Measurements from ENCODE around the gene ARL8A. TPM values are rescaled to one million over a fixed set of nuclear protein-coding genes. Genes with fewer than 3 reads are reported as not detected.

ARL8A gene
- total and polyA plus RNA-seq, 2 of the 4 experiments (the other 2 are of a cell fraction) = 18.1 to 30.7 TPM

GRCh38 chr1:202181586-202181985, 37.0 kb upstream of the ARL8A start:
- in situ Hi-C loops (cut with MboI; ENCODE audit: low sequenced_read_pairs) (no loop called here), intact Hi-C loops (cut with micrococcal nuclease) (no loop called here)
- no peaks in the 10 kb centered on the region for H3K4me1 ChIP-seq (ENCODE audit: control insufficient read depth, insufficient read depth, low read length)

More at GRCh38 chr1:202181586-202181985, 37.0 kb upstream of the ARL8A start:
- DNase-seq (no peak), ATAC-seq (ENCODE audit: low read depth) (no peak)
- Histone ChIP-seq H3K14ac (replicated peaks; ENCODE audit: low read depth, low read length) (no peak overlapping the region), H4K91ac (ENCODE audit: insufficient read depth, low read depth, low read length) (no peak overlapping the region), H3K4me2 (ENCODE audit: low read depth, low read length) (no peak overlapping the region), H3K56ac (ENCODE audit: extremely low read depth, insufficient read depth, low read length) (no peak overlapping the region), H3K36me3 (ENCODE audit: control insufficient read depth, insufficient read depth, low read length) (no peaks in the 10 kb centered on the region), H2BK120ac (ENCODE audit: low read depth, low read length) (no peak overlapping the region), H3K18ac (ENCODE audit: low read depth, low read length) (no peak overlapping the region), H2AK5ac (ENCODE audit: low read depth, low read length) (no peak overlapping the region), H3K9me1 (ENCODE audit: insufficient read depth, low read length) (no peaks in the 10 kb centered on the region), H3K79me1 (ENCODE audit: low read depth in 1 of 2, low read length in 2 of 2) (no peaks in the 10 kb centered on the region), H3K9me3 (ENCODE audit: control insufficient read depth, insufficient read depth, low read length) (no peaks in the 10 kb centered on the region), H2AFZ (replicated peaks; ENCODE audit: low read length, poor library complexity) (no peak overlapping the region), H3K4ac (ENCODE audit: low read depth, low read length) (no peak overlapping the region), H2BK5ac (ENCODE audit: low read depth, low read length, poor library complexity, severe bottlenecking) (no peak overlapping the region), H3K4me3 (ENCODE audit: insufficient read depth, low read depth, low read length) (no peak overlapping the region), H3K9ac (ENCODE audit: low read depth, low read length) (no peak overlapping the region), H4K5ac (ENCODE audit: low read depth, low read length) (no peak overlapping the region), H3K27ac (ENCODE audit: insufficient read depth, low read length) (no peak overlapping the region), H2BK15ac (ENCODE audit: low read depth, low read length) (no peak overlapping the region), H2BK20ac (ENCODE audit: low read depth, low read length) (no peak overlapping the region), H4K20me1 (ENCODE audit: insufficient read depth, low read length) (peaks cover 4% of the 10 kb centered on the region; the same call in 1 of the 2 replicates), H3K23ac (ENCODE audit: low read depth, low read length) (no peak overlapping the region), H4K8ac (ENCODE audit: low read depth in 2 of 2, low read length in 2 of 2) (no peak overlapping the region), H2AK9ac (replicated peaks; ENCODE audit: low read depth, low read length, poor library complexity) (no peak overlapping the region), H3K27me3 (ENCODE audit: control insufficient read depth, insufficient read depth, low read length) (peaks cover 81% of the 10 kb centered on the region)
- dilution Hi-C loops (cut with HindIII; ENCODE audit: low sequenced_read_pairs, unreplicated experiment) = no loop called here
- TF ChIP-seq POLR2A (IDR thresholded peaks at IDR 0.05; ENCODE audit: low read depth, low read length) (no peak), MXI1 (IDR thresholded peaks at IDR 0.05; ENCODE audit: borderline replicate concordance, low read depth, low read length) (no peak), MAZ (IDR thresholded peaks at IDR 0.05; ENCODE audit: borderline replicate concordance, low read depth, low read length) (no peak), NFE2L2 (IDR thresholded peaks at IDR 0.05; ENCODE audit: low read depth, low read length) (no peak), CEBPB (IDR thresholded peaks at IDR 0.05; ENCODE audit: low read depth, low read length) (no peak)
- TF ChIP-seq, protein P1, sequence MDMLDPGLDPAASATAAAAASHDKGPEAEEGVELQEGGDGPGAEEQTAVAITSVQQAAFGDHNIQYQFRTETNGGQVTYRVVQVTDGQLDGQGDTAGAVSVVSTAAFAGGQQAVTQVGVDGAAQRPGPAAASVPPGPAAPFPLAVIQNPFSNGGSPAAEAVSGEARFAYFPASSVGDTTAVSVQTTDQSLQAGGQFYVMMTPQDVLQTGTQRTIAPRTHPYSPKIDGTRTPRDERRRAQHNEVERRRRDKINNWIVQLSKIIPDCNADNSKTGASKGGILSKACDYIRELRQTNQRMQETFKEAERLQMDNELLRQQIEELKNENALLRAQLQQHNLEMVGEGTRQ (IDR thresholded peaks at IDR 0.05; ENCODE audit: low read depth, low read length) = no peak
- TF ChIP-seq, protein P2, sequence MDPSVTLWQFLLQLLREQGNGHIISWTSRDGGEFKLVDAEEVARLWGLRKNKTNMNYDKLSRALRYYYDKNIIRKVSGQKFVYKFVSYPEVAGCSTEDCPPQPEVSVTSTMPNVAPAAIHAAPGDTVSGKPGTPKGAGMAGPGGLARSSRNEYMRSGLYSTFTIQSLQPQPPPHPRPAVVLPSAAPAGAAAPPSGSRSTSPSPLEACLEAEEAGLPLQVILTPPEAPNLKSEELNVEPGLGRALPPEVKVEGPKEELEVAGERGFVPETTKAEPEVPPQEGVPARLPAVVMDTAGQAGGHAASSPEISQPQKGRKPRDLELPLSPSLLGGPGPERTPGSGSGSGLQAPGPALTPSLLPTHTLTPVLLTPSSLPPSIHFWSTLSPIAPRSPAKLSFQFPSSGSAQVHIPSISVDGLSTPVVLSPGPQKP (IDR thresholded peaks at IDR 0.05; ENCODE audit: borderline replicate concordance, low read depth, low read length) = no peak
- TF ChIP-seq, protein P3, sequence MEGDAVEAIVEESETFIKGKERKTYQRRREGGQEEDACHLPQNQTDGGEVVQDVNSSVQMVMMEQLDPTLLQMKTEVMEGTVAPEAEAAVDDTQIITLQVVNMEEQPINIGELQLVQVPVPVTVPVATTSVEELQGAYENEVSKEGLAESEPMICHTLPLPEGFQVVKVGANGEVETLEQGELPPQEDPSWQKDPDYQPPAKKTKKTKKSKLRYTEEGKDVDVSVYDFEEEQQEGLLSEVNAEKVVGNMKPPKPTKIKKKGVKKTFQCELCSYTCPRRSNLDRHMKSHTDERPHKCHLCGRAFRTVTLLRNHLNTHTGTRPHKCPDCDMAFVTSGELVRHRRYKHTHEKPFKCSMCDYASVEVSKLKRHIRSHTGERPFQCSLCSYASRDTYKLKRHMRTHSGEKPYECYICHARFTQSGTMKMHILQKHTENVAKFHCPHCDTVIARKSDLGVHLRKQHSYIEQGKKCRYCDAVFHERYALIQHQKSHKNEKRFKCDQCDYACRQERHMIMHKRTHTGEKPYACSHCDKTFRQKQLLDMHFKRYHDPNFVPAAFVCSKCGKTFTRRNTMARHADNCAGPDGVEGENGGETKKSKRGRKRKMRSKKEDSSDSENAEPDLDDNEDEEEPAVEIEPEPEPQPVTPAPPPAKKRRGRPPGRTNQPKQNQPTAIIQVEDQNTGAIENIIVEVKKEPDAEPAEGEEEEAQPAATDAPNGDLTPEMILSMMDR (conservative IDR thresholded peaks at IDR 0.05; ENCODE audit: low read depth, low read length) = no peak
- ChIA-PET CTCF (no interaction called here), POLR2A (ENCODE audit: unreplicated experiment) (no interaction called here)
- BruUV-seq (replicated peaks) = no TSS peak
- WGBS, 2 experiments (ENCODE audit: extremely low coverage in 2 of 2, insufficient read length in 1 of 2) = no CpG with 5 or more reads among the region's 7 CpGs

Measured in IMR-90 (cell line).